HG02588 (cell line): ENCODE data around the gene LPAR1.

Experiments
- ATAC-seq: cut with Tn5 transposase; IDR thresholded peaks from one replicate; pipeline ENCODE4 v1.9.1; 2021; ENCODE audit warnings: mild to moderate bottlenecking, moderate library complexity; ENCODE audit not compliant: unreplicated experiment

The LPAR1 gene

GRCh38 chr9:111003182-111003581 lies 35.1 kb downstream of the LPAR1 start:
- no peak for ATAC-seq

GRCh38 chr9:111001526-111001925 lies 36.7 kb downstream of the LPAR1 start:
- ATAC-seq, result no peak

GRCh38 chr9:111000202-111000601 lies 38.1 kb downstream of the LPAR1 start:
- no peak for ATAC-seq

- no peak for ATAC-seq
Measured at GRCh38 chr9:110999379-110999778, 38.9 kb downstream of the LPAR1 start.

GRCh38 chr9:110997847-110998246 lies 40.4 kb downstream of the LPAR1 start:
- no peak for ATAC-seq

GRCh38 chr9:110996436-110997220 lies 41.6 kb downstream of the LPAR1 start:
- ATAC-seq, result no peak

- ATAC-seq, result no peak
Measured at GRCh38 chr9:110995420-110996340, 42.6 kb downstream of the LPAR1 start.

- ATAC-seq, result no peak
Measured at GRCh38 chr9:110994771-110995241, 43.5 kb downstream of the LPAR1 start.

GRCh38 chr9:110990481-110990880 lies 47.8 kb downstream of the LPAR1 start:
- no peak for ATAC-seq

- no peak for ATAC-seq
Measured at GRCh38 chr9:110986529-110986928, 51.7 kb downstream of the LPAR1 start.

GRCh38 chr9:110984890-110985437 lies 53.3 kb downstream of the LPAR1 start:
- no peak for ATAC-seq

GRCh38 chr9:110980261-110980660 lies 58.0 kb downstream of the LPAR1 start:
- ATAC-seq, result no peak

- no peak for ATAC-seq
Measured at GRCh38 chr9:110979636-110980035, 58.6 kb downstream of the LPAR1 start.

- no peak for ATAC-seq
Measured at GRCh38 chr9:110978516-110978915, 59.8 kb downstream of the LPAR1 start.

GRCh38 chr9:110977259-110977709 lies 61.0 kb downstream of the LPAR1 start:
- ATAC-seq, result no peak

- ATAC-seq, result no peak
Measured at GRCh38 chr9:110975969-110976368, 62.3 kb downstream of the LPAR1 start.

- no peak for ATAC-seq
Measured at GRCh38 chr9:110975278-110975677, 63.0 kb downstream of the LPAR1 start.

- ATAC-seq, result no peak
Measured at GRCh38 chr9:110971705-110972104, 66.6 kb downstream of the LPAR1 start.

- ATAC-seq, result no peak
Measured at GRCh38 chr9:110971234-110971633, 67.0 kb downstream of the LPAR1 start.

- ATAC-seq, result no peak
Measured at GRCh38 chr9:110969971-110970386, 68.3 kb downstream of the LPAR1 start.

GRCh38 chr9:110968096-110968495 lies 70.2 kb downstream of the LPAR1 start:
- no peak for ATAC-seq
